ENCODE results near the gene NUDT8.
"Not testable (repeated sequence)": the region's sequence is repeated elsewhere in the genome, so short reads cannot be mapped to it uniquely, and the experiment has no call there.

Gene NUDT8

GRCh38 chr11:67627812-67628624 lies 1.7 kb downstream of the NUDT8 start:
- no peak for DNase-seq (ENCODE audit: low read depth)

DNA sequence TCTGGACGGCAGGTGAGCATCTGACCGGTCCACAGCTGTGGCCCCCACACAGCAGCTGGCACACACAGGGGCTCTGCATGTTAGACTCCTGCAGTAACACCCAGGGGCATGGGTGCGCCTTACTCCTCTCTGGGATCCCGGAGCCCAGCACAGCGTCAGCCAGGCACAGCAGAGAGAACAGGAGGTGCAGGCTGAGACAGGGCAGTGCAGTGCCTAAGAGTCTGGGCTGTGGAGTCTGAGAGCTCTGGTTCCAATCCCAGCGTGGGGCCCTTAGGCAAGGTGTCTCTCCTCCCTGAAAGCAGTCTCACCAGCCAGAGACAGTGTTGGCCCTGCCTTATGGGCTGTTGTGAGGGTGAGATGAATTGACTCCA lies 2.3 kb downstream of the NUDT8 start:
- no peak for DNase-seq (ENCODE audit: low read depth)

DNA sequence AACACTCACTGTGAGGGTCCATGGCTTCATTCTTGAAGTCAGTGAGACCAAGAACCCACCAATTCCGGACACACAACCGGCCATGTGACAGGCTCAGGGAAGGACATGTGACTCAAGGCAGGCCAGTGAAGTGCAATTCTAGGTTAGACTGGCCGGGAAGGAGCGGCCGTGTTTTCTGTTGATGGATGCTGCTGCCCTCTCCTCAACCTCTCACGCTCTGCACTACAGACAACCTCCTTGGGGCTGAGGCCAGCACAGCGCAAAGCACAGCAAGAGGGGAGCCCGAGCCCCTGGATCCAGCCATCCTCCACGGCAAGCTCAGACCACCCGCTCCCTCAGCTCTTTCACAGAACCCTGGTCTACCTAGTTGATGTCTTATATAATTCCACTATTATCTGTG lies 2.8 kb downstream of the NUDT8 start:
- no peak for DNase-seq (ENCODE audit: low read depth)

GRCh38 chr11:67626131-67626833 lies 3.5 kb downstream of the NUDT8 start:
- not testable (repeated sequence) for DNase-seq (ENCODE audit: low read depth)

- DNase-seq (ENCODE audit: low read depth), result not testable (repeated sequence)
Observed at GRCh38 chr11:67623795-67624194, 5.9 kb downstream of the NUDT8 start.

DNA sequence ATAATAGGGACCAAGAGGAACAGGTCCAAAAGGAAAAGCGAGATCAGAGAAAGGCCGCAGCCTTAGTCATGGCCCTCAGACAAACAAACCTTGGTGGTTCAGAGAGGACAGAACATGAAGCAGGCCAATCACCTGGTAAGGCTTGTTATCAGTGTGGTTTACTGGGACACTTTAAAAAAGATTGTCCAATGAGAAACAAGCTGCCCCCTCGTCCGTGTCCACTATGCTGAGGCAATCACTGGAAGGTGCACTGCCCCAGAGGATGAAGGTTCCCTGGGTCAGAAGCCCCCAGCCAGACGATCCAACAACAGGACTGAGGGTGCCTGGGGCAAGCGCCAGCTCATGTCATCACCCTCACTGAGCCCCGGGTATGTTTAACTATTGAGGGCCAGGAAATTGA lies 6.8 kb downstream of the NUDT8 start:
- DNase-seq (ENCODE audit: low read depth), result not testable (repeated sequence)

DNA sequence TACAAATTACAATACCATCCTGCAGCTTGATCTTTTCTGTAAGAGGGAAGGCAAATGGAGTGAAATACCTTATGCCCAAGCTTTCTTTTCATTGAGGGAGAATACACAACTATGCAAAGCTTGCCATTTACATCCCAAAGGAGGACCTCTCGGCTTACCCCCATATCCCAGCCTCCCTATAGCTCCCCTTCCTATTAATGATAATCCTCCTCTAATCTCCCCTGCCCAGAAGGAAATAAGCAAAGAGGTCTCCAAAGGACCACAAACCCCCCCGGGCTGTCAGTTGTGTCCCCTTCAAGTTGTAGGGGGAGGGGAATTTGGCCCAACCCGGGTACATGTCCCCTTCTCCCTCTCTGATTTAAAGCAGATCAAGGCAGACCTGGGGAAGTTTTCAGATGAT lies 7.8 kb downstream of the NUDT8 start:
- not testable (repeated sequence) for DNase-seq (ENCODE audit: low read depth)

- not testable (repeated sequence) for DNase-seq (ENCODE audit: low read depth)
Observed at GRCh38 chr11:67620621-67621020, 9.1 kb downstream of the NUDT8 start.

DNA sequence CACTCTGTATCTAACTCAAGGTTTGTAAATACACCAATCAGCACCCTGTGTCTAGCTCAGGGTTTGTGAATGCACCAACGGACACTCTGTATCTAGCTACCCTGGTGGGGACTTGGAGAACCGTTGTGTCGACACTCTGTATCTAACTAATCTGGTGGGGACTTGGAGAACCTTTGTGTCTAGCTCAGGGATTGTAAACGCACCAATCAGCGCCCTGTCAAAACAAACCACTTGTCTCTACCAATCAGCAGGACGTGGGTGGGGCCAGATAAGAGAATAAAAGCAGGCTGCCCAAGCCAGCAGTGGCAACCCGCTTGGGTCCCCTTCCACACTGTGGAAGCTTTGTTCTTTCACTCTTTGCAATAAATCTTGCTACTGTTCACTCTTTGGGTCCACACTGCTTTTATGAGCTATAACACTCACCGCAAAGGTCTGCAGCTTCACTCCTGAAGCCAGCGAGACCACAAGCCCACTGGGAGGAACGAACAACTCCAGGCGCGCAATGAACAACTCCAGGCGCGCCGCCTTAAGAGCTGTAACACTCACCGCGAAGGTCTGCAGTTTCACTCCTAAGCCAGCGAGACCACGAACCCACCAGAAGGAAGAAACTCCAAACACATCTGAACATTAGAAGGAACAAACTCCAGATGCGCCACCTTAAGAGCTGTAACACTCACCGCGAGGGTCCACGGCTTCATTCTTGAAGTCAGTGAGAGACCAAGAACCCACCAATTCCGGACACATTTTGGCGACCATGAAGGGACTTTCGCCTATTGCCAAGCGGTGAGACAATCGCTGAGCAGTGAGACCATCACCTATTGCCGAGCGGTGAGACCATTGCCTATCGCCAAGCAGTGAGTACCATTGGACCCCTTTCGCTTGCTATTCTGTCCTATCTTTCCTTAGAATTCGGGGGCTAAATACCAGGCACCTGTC lies 9.8 kb downstream of the NUDT8 start:
- DNase-seq (ENCODE audit: low read depth), result not testable (repeated sequence)

DNA sequence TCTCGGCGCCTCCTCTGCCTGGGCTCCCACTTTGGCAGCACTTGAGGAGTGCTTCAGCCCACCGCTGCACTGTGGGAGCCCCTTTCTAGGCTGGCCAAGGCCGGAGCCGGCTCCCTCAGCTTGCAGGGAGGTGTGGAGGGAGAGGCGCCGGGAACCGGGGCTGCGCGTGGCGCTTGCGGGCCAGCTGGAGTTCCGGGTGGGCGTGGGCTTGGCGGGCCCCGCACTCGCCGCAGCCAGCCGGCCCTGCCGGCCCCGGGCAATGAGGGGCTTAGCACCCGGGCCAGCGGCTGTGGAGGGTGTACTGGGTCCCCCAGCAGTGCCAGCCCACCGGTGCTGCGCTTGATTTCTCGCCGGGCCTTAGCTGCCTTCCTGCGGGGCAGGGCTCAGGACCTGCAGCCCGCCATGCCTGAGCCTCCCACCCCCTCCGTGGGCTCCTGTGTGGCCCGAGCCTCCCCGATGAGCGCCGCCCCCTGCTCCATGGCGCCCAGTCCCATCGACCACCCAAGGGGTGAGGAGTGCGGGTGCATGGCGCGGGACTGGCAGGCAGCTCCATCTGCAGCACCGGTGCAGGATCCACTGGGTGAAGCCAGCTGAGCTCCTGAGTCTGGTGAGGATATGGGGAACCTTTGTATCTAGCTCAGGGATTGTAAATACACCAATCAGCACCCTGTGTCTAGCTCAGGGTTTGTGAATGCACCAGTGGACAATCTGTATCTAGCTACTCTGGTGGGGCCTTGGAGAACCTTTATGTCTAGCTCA lies 10.7 kb downstream of the NUDT8 start:
- DNase-seq (ENCODE audit: low read depth), result not testable (repeated sequence)

DNA sequence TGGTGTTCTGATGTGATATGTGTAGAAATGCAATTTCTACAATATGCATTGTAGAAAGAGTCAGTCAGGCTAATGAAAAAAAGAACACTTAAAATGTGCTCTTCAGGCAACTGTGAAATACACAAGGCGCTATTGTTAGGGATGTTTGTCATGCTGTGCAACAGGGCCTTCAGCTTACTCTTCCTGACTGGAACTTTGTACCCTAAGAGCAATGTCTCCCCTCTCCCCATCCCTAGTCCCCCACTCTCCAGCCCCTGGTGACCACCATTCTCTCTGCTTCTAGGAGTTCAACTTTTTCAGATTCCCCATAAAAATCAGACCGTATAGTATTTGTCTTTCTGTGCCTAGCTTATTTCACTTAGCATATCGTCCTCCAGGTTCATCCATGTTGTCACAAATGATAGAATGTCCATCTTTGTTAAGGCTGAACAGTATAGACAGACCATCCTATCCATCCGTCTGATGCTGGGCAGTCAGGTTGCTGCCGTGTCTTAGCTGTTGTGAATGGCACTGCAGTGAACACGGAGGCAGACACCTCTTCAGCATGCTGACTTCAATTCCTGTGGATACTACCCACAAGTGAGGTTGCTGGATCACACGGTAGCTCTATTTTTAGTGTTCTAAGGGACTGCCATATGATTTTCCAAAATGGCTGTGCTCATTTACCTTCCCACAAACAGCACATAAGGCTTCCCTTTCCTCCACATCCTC lies 12.3 kb downstream of the NUDT8 start:
- DNase-seq (ENCODE audit: low read depth), result no peak

DNA sequence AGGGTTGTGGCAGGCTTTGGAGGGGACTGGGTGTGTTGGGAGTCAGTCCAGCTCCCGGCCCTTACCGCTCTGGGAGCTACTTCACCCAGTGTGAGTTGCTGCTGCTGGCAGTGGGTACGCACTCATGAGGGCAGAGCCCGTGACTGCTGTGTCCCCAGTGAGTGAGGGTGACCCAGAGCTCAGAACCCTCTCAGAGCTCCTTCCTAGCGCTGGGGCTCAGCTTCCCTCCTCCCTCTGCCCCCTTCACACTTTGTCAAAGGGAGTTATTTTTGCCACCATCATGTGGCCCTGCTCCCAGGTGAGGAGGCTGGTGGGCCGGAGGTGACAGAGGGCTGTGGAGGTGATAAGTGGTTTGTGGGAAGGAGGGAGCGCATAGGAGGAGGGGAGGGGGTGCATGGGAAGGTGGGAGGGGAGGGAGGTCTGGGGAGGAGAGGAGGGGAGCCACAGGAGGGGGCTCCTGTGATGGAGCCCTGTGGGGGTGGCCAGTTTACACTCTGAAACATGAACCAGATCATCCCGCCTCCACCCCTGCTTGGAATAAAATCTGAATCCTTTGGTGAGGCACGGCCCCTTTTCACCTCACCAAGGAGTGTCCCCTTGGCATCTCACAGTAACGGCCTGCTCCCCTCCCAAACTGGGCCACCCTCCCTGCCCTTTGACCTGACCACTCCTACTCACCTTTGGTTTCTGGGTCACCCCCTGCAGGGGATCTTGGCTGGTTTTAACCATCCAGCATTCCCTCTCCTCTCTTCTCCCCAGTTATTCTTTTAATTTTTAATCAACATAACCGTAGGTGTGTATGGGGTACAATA lies 13.1 kb downstream of the NUDT8 start:
- DNase-seq (ENCODE audit: low read depth), result no peak

- no peak for DNase-seq (ENCODE audit: low read depth)
Observed at GRCh38 chr11:67615728-67616430, 13.9 kb downstream of the NUDT8 start.

- no peak for DNase-seq (ENCODE audit: low read depth)
Observed at GRCh38 chr11:67614730-67615714, 14.7 kb downstream of the NUDT8 start.

- DNase-seq (ENCODE audit: low read depth), result peak; percentile 70
Observed at GRCh38 chr11:67613960-67614715, 15.6 kb downstream of the NUDT8 start.

- no peak for DNase-seq (ENCODE audit: low read depth)
Observed at GRCh38 chr11:67613313-67613959, 16.3 kb downstream of the NUDT8 start.

GRCh38 chr11:67612751-67613150 lies 17.0 kb downstream of the NUDT8 start:
- DNase-seq (ENCODE audit: low read depth), result no peak
